A549 (cell line): ENCODE measurements around the gene TMEM39A.

Experiments
- CHD2 ChIP-seq: fragments of 150-350 bp; IDR thresholded peaks from 2 replicates; pipeline ENCODE4 v1.6.1; 2014; ENCODE audit warnings: low read length; ENCODE audit not compliant: partially characterized antibody
- CTCF ChIP-seq: fragments of >200 bp; sonication (Bioruptor Twin); formaldehyde crosslinking; IDR thresholded peaks from 3 replicates; pipeline ENCODE4 v1.5.1; 2016
- ELK1 ChIP-seq: fragments of 150-350 bp; IDR thresholded peaks from 2 replicates; pipeline ENCODE4 v1.6.1; 2014; ENCODE audit warnings: low read depth, mild to moderate bottlenecking, low read length
- EP300 ChIP-seq, 2 experiments: fragments of >200 bp; sonication (Bioruptor Twin); formaldehyde crosslinking; IDR thresholded peaks; 2 replicates in 1 of 2; 3 replicates in 1 of 2; pipeline ENCODE4 v1.6.1; 2016 to 2017
- ESRRA ChIP-seq: fragments of 150-350 bp; IDR thresholded peaks from 2 replicates; pipeline ENCODE4 v1.6.1; 2014; ENCODE audit warnings: mild to moderate bottlenecking, low read length, borderline replicate concordance
- HOXA7 ChIP-seq: fragments of 250-450 bp; sonication (Bioruptor Pico); IDR thresholded peaks from 2 replicates; pipeline ENCODE4 v1.5.0; 2020; ENCODE audit warnings: mild to moderate bottlenecking, moderate library complexity
- MAFK ChIP-seq: fragments of 450-650 bp; IDR thresholded peaks from 2 replicates; pipeline ENCODE4 v1.6.1; 2014; ENCODE audit not compliant: partially characterized antibody
- MAX ChIP-seq: IDR thresholded peaks from 2 replicates; pipeline ENCODE4 v1.6.1; 2012
- POLR2A ChIP-seq: IDR thresholded peaks from 2 replicates; pipeline ENCODE4 v1.6.1; 2012; ENCODE audit warnings: mild to moderate bottlenecking, low read length
- RAD21 ChIP-seq, 2 experiments: fragments of >200 bp in 1 of 2; sonication (Bioruptor Twin) in 1 of 2; formaldehyde crosslinking in 1 of 2; IDR thresholded peaks in 1 of 2; conservative IDR thresholded peaks in 1 of 2; 2 replicates in 1 of 2; 3 replicates in 1 of 2; pipeline ENCODE4 v1.6.1; 2012 to 2018; ENCODE audit warnings: inconsistent platforms in 1 of 2
- RCOR1 ChIP-seq: fragments of 150-350 bp; IDR thresholded peaks from 2 replicates; pipeline ENCODE4 v1.6.1; 2014; ENCODE audit warnings: antibody characterized with exemption, low read length, low read depth
- TP53 ChIP-seq: fragments of 250-450 bp; sonication (Bioruptor Pico); IDR thresholded peaks from 2 replicates; pipeline ENCODE4 v1.5.0; 2021; ENCODE audit warnings: mild to moderate bottlenecking, moderate library complexity
- TF ChIP-seq, protein P1 (sequence below): fragments of 250-450 bp; sonication (Bioruptor Pico); IDR thresholded peaks from 2 replicates; pipeline ENCODE4 v1.5.0; 2021; ENCODE audit warnings: mild to moderate bottlenecking, moderate library complexity, borderline replicate concordance

DNA sequence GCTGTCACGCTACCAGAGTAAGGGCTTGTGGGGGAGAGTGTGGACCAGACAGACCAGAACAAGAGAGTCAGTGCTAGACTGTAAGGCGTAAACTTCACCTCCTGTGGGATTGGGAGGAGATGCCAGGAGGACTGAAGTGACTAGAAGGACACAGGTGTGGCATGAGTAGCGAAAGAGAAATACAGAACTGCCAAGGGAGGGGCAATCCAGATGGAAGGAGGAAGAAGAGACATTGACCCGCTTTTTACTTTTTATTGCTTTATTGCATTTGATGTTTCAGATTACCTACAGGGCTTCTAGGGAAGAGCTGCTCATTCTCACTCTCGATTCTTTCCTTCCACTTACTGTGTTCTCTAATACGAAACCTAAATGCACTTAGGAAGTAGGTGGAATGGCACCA, 7.5 kb upstream of the TMEM39A start:
- TF ChIP-seq CHD2 (no peak), CTCF (no peak), POLR2A (no peak), EP300 (IDR thresholded peaks at IDR 0.05) (no peak), HOXA7 (no peak), TP53 (no peak), ELK1 (no peak), RCOR1 (no peak), ESRRA (no peak), MAFK (no peak), RAD21 (conservative IDR thresholded peaks at IDR 0.05 in 1 of 2, IDR thresholded peaks at IDR 0.05 in 1 of 2) (no peak), MAX (no peak)
- TF ChIP-seq, protein P1, sequence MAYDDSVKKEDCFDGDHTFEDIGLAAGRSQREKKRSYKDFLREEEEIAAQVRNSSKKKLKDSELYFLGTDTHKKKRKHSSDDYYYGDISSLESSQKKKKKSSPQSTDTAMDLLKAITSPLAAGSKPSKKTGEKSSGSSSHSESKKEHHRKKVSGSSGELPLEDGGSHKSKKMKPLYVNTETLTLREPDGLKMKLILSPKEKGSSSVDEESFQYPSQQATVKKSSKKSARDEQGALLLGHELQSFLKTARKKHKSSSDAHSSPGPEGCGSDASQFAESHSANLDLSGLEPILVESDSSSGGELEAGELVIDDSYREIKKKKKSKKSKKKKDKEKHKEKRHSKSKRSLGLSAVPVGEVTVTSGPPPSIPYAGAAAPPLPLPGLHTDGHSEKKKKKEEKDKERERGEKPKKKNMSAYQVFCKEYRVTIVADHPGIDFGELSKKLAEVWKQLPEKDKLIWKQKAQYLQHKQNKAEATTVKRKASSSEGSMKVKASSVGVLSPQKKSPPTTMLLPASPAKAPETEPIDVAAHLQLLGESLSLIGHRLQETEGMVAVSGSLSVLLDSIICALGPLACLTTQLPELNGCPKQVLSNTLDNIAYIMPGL (CRISPR knock-in tag): no peak
